T follicular helper cell (primary cell): ENCODE data around the gene KRTAP25-1.

ENCODE experiments used
- DNase-seq: peaks from one replicate; pipeline ENCODE4 v3.0.0-alpha.2; 2020; ENCODE audit warnings: low read depth
- total RNA-seq, 2 experiments: gene quantifications; one replicate each; lab custom pipeline; 2026; lab: John Stamatoyannopoulos, UW

KRTAP25-1 gene
- 0 reads per million in 2 experiments for total RNA-seq

- no peak for DNase-seq
Measured at GRCh38 chr21:30289215-30289614, at the start of gene KRTAP25-1. Gene KRTAP25-1 (minus strand): TSS chr21:30289514. CDS start chr21:30289490, 24 bp downstream.

GRCh38 chr21:30338717-30339116, 49.4 kb upstream of the KRTAP25-1 start:
- DNase-seq: no peak

- DNase-seq: no peak
Measured at GRCh38 chr21:30337772-30338171, 48.5 kb upstream of the KRTAP25-1 start.

GRCh38 chr21:30337276-30337744, 48.0 kb upstream of the KRTAP25-1 start, which contains the start of gene KRTAP27-1:
Gene KRTAP27-1 (minus strand): TSS chr21:30337694. CDS start chr21:30337668, 26 bp downstream.
- no peak for DNase-seq

GRCh38 chr21:30336596-30336995, 47.3 kb upstream of the KRTAP25-1 start:
- no peak for DNase-seq

GRCh38 chr21:30333736-30334135, 44.4 kb upstream of the KRTAP25-1 start:
- no peak for DNase-seq

GRCh38 chr21:30332681-30333080, 43.4 kb upstream of the KRTAP25-1 start:
- no peak for DNase-seq

- no peak for DNase-seq
Measured at GRCh38 chr21:30329203-30329875, 40.0 kb upstream of the KRTAP25-1 start.

GRCh38 chr21:30326390-30326789, 37.1 kb upstream of the KRTAP25-1 start:
- no peak for DNase-seq

- DNase-seq: no peak
Measured at GRCh38 chr21:30320215-30320614, 30.9 kb upstream of the KRTAP25-1 start, which contains the start of gene KRTAP26-1. Gene KRTAP26-1 (minus strand): TSS chr21:30320315. CDS start chr21:30320035, 280 bp downstream.

- no peak for DNase-seq
Measured at GRCh38 chr21:30315701-30316100, 26.4 kb upstream of the KRTAP25-1 start.

GRCh38 chr21:30306884-30307283, 17.6 kb upstream of the KRTAP25-1 start:
- DNase-seq: no peak

- DNase-seq: no peak
Measured at GRCh38 chr21:30305136-30305535, 15.8 kb upstream of the KRTAP25-1 start.

- no peak for DNase-seq
Measured at GRCh38 chr21:30282850-30283249, 6.5 kb downstream of the KRTAP25-1 start, which contains the start of gene KRTAP24-1. Gene KRTAP24-1 (minus strand): TSS chr21:30282950. CDS start chr21:30282932, 18 bp downstream.

GRCh38 chr21:30271611-30272010, 17.7 kb downstream of the KRTAP25-1 start:
- DNase-seq: no peak

- no peak for DNase-seq
Measured at GRCh38 chr21:30271156-30271555, 18.2 kb downstream of the KRTAP25-1 start.

- DNase-seq: no peak
Measured at GRCh38 chr21:30269803-30270530, 19.3 kb downstream of the KRTAP25-1 start.

GRCh38 chr21:30268608-30269197, 20.6 kb downstream of the KRTAP25-1 start:
- no peak for DNase-seq

GRCh38 chr21:30257773-30258172, 31.5 kb downstream of the KRTAP25-1 start:
- no peak for DNase-seq

- no peak for DNase-seq
Measured at GRCh38 chr21:30256100-30256499, 33.2 kb downstream of the KRTAP25-1 start.

GRCh38 chr21:30255679-30256078, 33.6 kb downstream of the KRTAP25-1 start:
- no peak for DNase-seq

- DNase-seq: no peak
Measured at GRCh38 chr21:30251781-30252180, 37.5 kb downstream of the KRTAP25-1 start.
